ENCODE data around the gene COL4A1.

The COL4A1 gene

GRCh38 chr13:110347088-110347487, 40.1 kb upstream of the COL4A1 start:
- TF ChIP-seq POLR2A (IDR thresholded peaks at IDR 0.05; ENCODE audit: low read length) (no peak), GATA1 (IDR thresholded peaks at IDR 0.05; ENCODE audit: low read depth, low read length) (no peak)
- DNase-seq: no peak

- no peak for DNase-seq
- TF ChIP-seq GATA1 (IDR thresholded peaks at IDR 0.05; ENCODE audit: low read depth, low read length): no peak
- no peak for TF ChIP-seq POLR2A (IDR thresholded peaks at IDR 0.05; ENCODE audit: low read length)
Observed at GRCh38 chr13:110346661-110347067, 39.7 kb upstream of the COL4A1 start.

GRCh38 chr13:110345701-110346100, 38.7 kb upstream of the COL4A1 start:
- TF ChIP-seq POLR2A (IDR thresholded peaks at IDR 0.05; ENCODE audit: low read length): no peak
- TF ChIP-seq GATA1 (IDR thresholded peaks at IDR 0.05; ENCODE audit: low read depth, low read length): no peak
- DNase-seq: no peak

GRCh38 chr13:110345266-110345665, 38.3 kb upstream of the COL4A1 start:
- TF ChIP-seq POLR2A (IDR thresholded peaks at IDR 0.05; ENCODE audit: low read length) (no peak), GATA1 (IDR thresholded peaks at IDR 0.05; ENCODE audit: low read depth, low read length) (no peak)
- DNase-seq: no peak

- no peak for TF ChIP-seq POLR2A (IDR thresholded peaks at IDR 0.05; ENCODE audit: low read length)
- no peak for TF ChIP-seq GATA1 (IDR thresholded peaks at IDR 0.05; ENCODE audit: low read depth, low read length)
- DNase-seq: no peak
Observed at GRCh38 chr13:110344320-110344719, 37.4 kb upstream of the COL4A1 start.

- TF ChIP-seq POLR2A (IDR thresholded peaks at IDR 0.05; ENCODE audit: low read length) (no peak), GATA1 (IDR thresholded peaks at IDR 0.05; ENCODE audit: low read depth, low read length) (no peak)
- no peak for DNase-seq
Observed at GRCh38 chr13:110343241-110343865, 36.4 kb upstream of the COL4A1 start.

- no peak for TF ChIP-seq GATA1 (IDR thresholded peaks at IDR 0.05; ENCODE audit: low read depth, low read length)
- TF ChIP-seq POLR2A (IDR thresholded peaks at IDR 0.05; ENCODE audit: low read length): no peak
- DNase-seq: no peak
Observed at GRCh38 chr13:110342474-110342873, 35.5 kb upstream of the COL4A1 start.

GRCh38 chr13:110341445-110342244, 34.7 kb upstream of the COL4A1 start:
- DNase-seq: no peak

GRCh38 chr13:110340812-110341444, 34.0 kb upstream of the COL4A1 start:
- TF ChIP-seq POLR2A (IDR thresholded peaks at IDR 0.05; ENCODE audit: low read length) (no peak), GATA1 (IDR thresholded peaks at IDR 0.05; ENCODE audit: low read depth, low read length) (no peak)
- DNase-seq: no peak

More at GRCh38 chr13:110341445-110342244, 34.7 kb upstream of the COL4A1 start:
- no peak for TF ChIP-seq POLR2A (IDR thresholded peaks at IDR 0.05; ENCODE audit: low read length)
- TF ChIP-seq GATA1 (IDR thresholded peaks at IDR 0.05; ENCODE audit: low read depth, low read length): no peak

GRCh38 chr13:110339975-110340550, 33.1 kb upstream of the COL4A1 start:
- TF ChIP-seq POLR2A (IDR thresholded peaks at IDR 0.05; ENCODE audit: low read length): no peak
- no peak for TF ChIP-seq GATA1 (IDR thresholded peaks at IDR 0.05; ENCODE audit: low read depth, low read length)

GRCh38 chr13:110339263-110339662, 32.3 kb upstream of the COL4A1 start:
- TF ChIP-seq GATA1 (IDR thresholded peaks at IDR 0.05; ENCODE audit: low read depth, low read length): no peak
- TF ChIP-seq POLR2A (IDR thresholded peaks at IDR 0.05; ENCODE audit: low read length): no peak
- no peak for DNase-seq

More at GRCh38 chr13:110339975-110340550, 33.1 kb upstream of the COL4A1 start:
- DNase-seq: no peak

GRCh38 chr13:110338441-110339101, 31.6 kb upstream of the COL4A1 start:
- TF ChIP-seq GATA1 (IDR thresholded peaks at IDR 0.05; ENCODE audit: low read depth, low read length) (no peak), POLR2A (IDR thresholded peaks at IDR 0.05; ENCODE audit: low read length) (no peak)
- no peak for DNase-seq

- no peak for DNase-seq
- TF ChIP-seq POLR2A (IDR thresholded peaks at IDR 0.05; ENCODE audit: low read length): no peak
- TF ChIP-seq GATA1 (IDR thresholded peaks at IDR 0.05; ENCODE audit: low read depth, low read length): no peak
Observed at GRCh38 chr13:110337247-110337646, 30.3 kb upstream of the COL4A1 start.
